K562 (cell line): Measurements from ENCODE around the gene BORA. TPM values are rescaled to one million over a fixed set of nuclear protein-coding genes. Genes with fewer than 3 reads are reported as not detected.

Experiments
- ELF1 ChIP-seq: fragments of 200-800 bp; sonication (Bioruptor generic); IDR thresholded peaks from 2 replicates; pipeline ENCODE4 v1.6.1; 2016; ENCODE audit warnings: missing genetic modification characterization, missing compliant biosample characterization
- FOSL1 ChIP-seq: fragments of 200-800 bp; sonication (Bioruptor generic); conservative IDR thresholded peaks from 2 replicates; pipeline ENCODE4 v1.6.1; 2016; ENCODE audit warnings: missing genetic modification characterization, missing compliant biosample characterization
- MGA ChIP-seq: fragments of 450-650 bp; IDR thresholded peaks from 2 replicates; pipeline ENCODE4 v1.6.1; 2016; ENCODE audit warnings: mild to moderate bottlenecking, moderate library complexity
- MITF ChIP-seq: IDR thresholded peaks from 2 replicates; pipeline ENCODE4 v1.6.1; 2014; ENCODE audit warnings: antibody characterized with exemption
- NR2C1 ChIP-seq, 2 experiments: fragments of 450-650 bp; IDR thresholded peaks; 2 replicates each; pipeline ENCODE4 v1.6.1; 2017; ENCODE audit warnings: mild to moderate bottlenecking in 2 of 2, antibody characterized with exemption in 1 of 2, inconsistent platforms in 1 of 2, missing compliant biosample characterization in 1 of 2, missing genetic modification characterization in 1 of 2
- RBM39 ChIP-seq: fragments of 200-400 bp; formaldehyde crosslinking; optimal IDR thresholded peaks from 2 replicates; pipeline ENCODE3; 2018; ENCODE audit warnings: low read depth, low read length
- TCF3 ChIP-seq: sonication (generic); formaldehyde crosslinking; IDR thresholded peaks from 2 replicates; pipeline ENCODE4 v1.4.0; 2020; ENCODE audit warnings: mild to moderate bottlenecking, missing genetic modification reagents
- TCF7L2 ChIP-seq: fragments of 150-350 bp; IDR thresholded peaks from 2 replicates; pipeline ENCODE4 v1.6.1; 2016; ENCODE audit warnings: low read depth, mild to moderate bottlenecking, low read length, moderate library complexity
- VEZF1 ChIP-seq: fragments of 200-800 bp; sonication (Bioruptor generic); IDR thresholded peaks from 2 replicates; pipeline ENCODE4 v1.6.1; 2017; ENCODE audit warnings: missing genetic modification characterization, missing compliant biosample characterization
- YY1 ChIP-seq, 3 experiments: IDR thresholded peaks; 2 replicates each; pipeline ENCODE4 v1.6.1; 2011; ENCODE audit warnings: low read length in 2 of 3, mild to moderate bottlenecking in 2 of 3, moderate library complexity in 2 of 3, borderline replicate concordance in 1 of 3, control low read depth in 1 of 3, low read depth in 1 of 3; ENCODE audit not compliant: insufficient read depth in 3 of 3, insufficient replicate concordance in 2 of 3, control insufficient read depth in 1 of 3, insufficient read length in 1 of 3; ENCODE audit errors: extremely low read depth in 1 of 3
- ZNF766 ChIP-seq: fragments of 200-800 bp; sonication (Bioruptor generic); conservative IDR thresholded peaks from 2 replicates; pipeline ENCODE4 v1.6.1; 2016; ENCODE audit warnings: missing genetic modification characterization, missing compliant biosample characterization
- polyA plus RNA-seq, 8 experiments: library from polyadenylated mRNA; depleted of rRNA in 4 of 8; stranded (reverse) in 5 of 8; unstranded in 3 of 8; fragments of >200 nt; fragmentation: Nextera tagmentation in 2 of 8; fragmentation: Illumina TruSeq in 1 of 8; extraction: Ambion mirVana in 2 of 8; extraction: Trizol in 1 of 8; gene quantifications; 2 replicates each; pipeline versions ENCODE4 v1.2.1 to v1.2.3, GENCODE V29; 2011 to 2014; ENCODE audit warnings: inconsistent platforms in 1 of 8, missing spikeins in 1 of 8
- total RNA-seq, 7 experiments: library from RNA; depleted of rRNA in 6 of 7; stranded (reverse); fragments of >200 nt in 6 of 7; fragmentation: Illumina TruSeq in 2 of 7; extraction: Trizol in 2 of 7; gene quantifications; 2 replicates each; pipeline versions ENCODE4 v1.2.1 to v1.2.3, GENCODE V29; 2011 to 2021; ENCODE audit warnings: low replicate concordance in 1 of 7

BORA gene
- total and polyA plus RNA-seq, 9 of the 15 experiments (the other 6 are each of a cell fraction or from before 2014, with no cell fraction given), result 12.4 to 21.5 (median 18.2) TPM

GRCh38 chr13:72727417-72728289 lies at the start of gene BORA, which contains the start of gene MZT1 (continued):
- TF ChIP-seq MGA (peak; percentile 95), MITF (no peak), VEZF1 (peak; percentile 77), TCF3 (CRISPR knock-in tag) (no peak), YY1 (IDR thresholded peaks at IDR 0.05; ENCODE audit: borderline replicate concordance in 1 of 3, control insufficient read depth in 1 of 3, extremely low read depth in 1 of 3, insufficient read depth in 3 of 3, insufficient read length in 1 of 3, insufficient replicate concordance in 2 of 3, low read depth in 1 of 3, low read length in 2 of 3) (peak in 2 of 3 experiments; percentile 47 to 48), RBM39 (no peak), ZNF766 (CRISPR knock-in tag) (no peak), ELF1 (tag) (peak; percentile 90), TCF7L2 (no peak), FOSL1 (tag) (no peak), NR2C1 (IDR thresholded peaks at IDR 0.05) (peak; percentile 88), NR2C1 (tag; IDR thresholded peaks at IDR 0.05) (peak; percentile 87)
